CD4-positive, alpha-beta T cell treated with Interleukin-2 at 100 ng/mL for 4 hours (primary cell): ENCODE results near the gene ARPP19.
"Not testable (repeated sequence)": the region's sequence is repeated elsewhere in the genome, so short reads cannot be mapped to it uniquely, and the experiment has no call there.

Experiments
- DNase-seq: peaks from one replicate; pipeline ENCODE4 v3.0.0-alpha.2; 2020; ENCODE audit warnings: low spot score

ARPP19 gene

GRCh38 chr15:52512869-52513268, 56.0 kb downstream of the ARPP19 start:
- DNase-seq: not testable (repeated sequence)

- DNase-seq: no peak
Measured at GRCh38 chr15:52511084-52511483, 57.7 kb downstream of the ARPP19 start.

GRCh38 chr15:52509500-52510245, 59.2 kb downstream of the ARPP19 start:
- no peak for DNase-seq

- DNase-seq: no peak
Measured at GRCh38 chr15:52506549-52506948, 62.3 kb downstream of the ARPP19 start.

GRCh38 chr15:52505151-52505550, 63.7 kb downstream of the ARPP19 start:
- no peak for DNase-seq

GRCh38 chr15:52503788-52504496, 64.9 kb downstream of the ARPP19 start:
- DNase-seq: no peak

GRCh38 chr15:52502608-52503007, 66.2 kb downstream of the ARPP19 start:
- DNase-seq: no peak

GRCh38 chr15:52499506-52499905, 69.3 kb downstream of the ARPP19 start:
- no peak for DNase-seq

- no peak for DNase-seq
Measured at GRCh38 chr15:52498706-52499105, 70.1 kb downstream of the ARPP19 start.
